H9 (cell line): ENCODE measurements around the gene PHKA2. TPM values are rescaled to one million over a fixed set of nuclear protein-coding genes. Genes with fewer than 3 reads are reported as not detected.
A peak's percentile ranks its signal among the peaks of the same experiment; 100 is the strongest.

Experiments
- DNase-seq: peaks from one replicate; pipeline ENCODE4 v3.0.0-alpha.2; 2017
- H2AFZ ChIP-seq: one replicate; pipeline ENCODE4 v1.6.1; 2013; ENCODE audit warnings: mild to moderate bottlenecking, low read length, control low read depth, moderate library complexity
- H2AK5ac ChIP-seq: 2 replicates; pipeline ENCODE4 v1.6.1; 2013; ENCODE audit warnings: low read length, control low read depth, mixed read lengths; ENCODE audit not compliant: insufficient read length
- H2BK120ac ChIP-seq: one replicate; pipeline ENCODE4 v1.6.1; 2013; ENCODE audit warnings: low read depth, mild to moderate bottlenecking, low read length, control low read depth, inconsistent platforms; ENCODE audit not compliant: poor library complexity, severe bottlenecking
- H2BK12ac ChIP-seq: 2 replicates; pipeline ENCODE4 v1.6.1; 2013; ENCODE audit warnings: low read length, control low read depth, mixed read lengths, low read depth; ENCODE audit not compliant: insufficient read length
- H2BK15ac ChIP-seq: 2 replicates; pipeline ENCODE4 v1.6.1; 2013; ENCODE audit warnings: low read depth, low read length, control low read depth
- H2BK20ac ChIP-seq: one replicate; pipeline ENCODE4 v1.6.1; 2013; ENCODE audit warnings: low read depth, mild to moderate bottlenecking, low read length, control low read depth, inconsistent platforms; ENCODE audit not compliant: poor library complexity, severe bottlenecking
- H2BK5ac ChIP-seq: 2 replicates; pipeline ENCODE4 v1.6.1; 2013; ENCODE audit warnings: low read length, control low read depth, mixed read lengths; ENCODE audit not compliant: insufficient read length
- H3K14ac ChIP-seq: 2 replicates; pipeline ENCODE4 v1.6.1; 2013; ENCODE audit warnings: low read length, control low read depth; ENCODE audit not compliant: insufficient read depth
- H3K18ac ChIP-seq: 2 replicates; pipeline ENCODE4 v1.6.1; 2013; ENCODE audit warnings: low read depth, mild to moderate bottlenecking, mixed read lengths, low read length, control low read depth; ENCODE audit not compliant: insufficient read length
- H3K23ac ChIP-seq: 2 replicates; pipeline ENCODE4 v1.6.1; 2013; ENCODE audit warnings: low read length, control low read depth, mixed read lengths, low read depth; ENCODE audit not compliant: insufficient read length
- H3K23me2 ChIP-seq: 2 replicates; pipeline ENCODE4 v1.6.1; 2013; ENCODE audit warnings: low read depth, mild to moderate bottlenecking, mixed read lengths, low read length, control low read depth; ENCODE audit not compliant: insufficient read length, poor library complexity, severe bottlenecking
- H3K27ac ChIP-seq: 2 replicates; pipeline ENCODE4 v1.5.1; 2013; ENCODE audit warnings: low read length, control low read depth, mixed read lengths, low read depth; ENCODE audit not compliant: insufficient read length
- H3K27me3 ChIP-seq: 2 replicates; pipeline ENCODE4 v1.6.1; 2013; ENCODE audit warnings: low read length, control low read depth, inconsistent platforms; ENCODE audit not compliant: insufficient read depth
- H3K4ac ChIP-seq: 2 replicates; pipeline ENCODE4 v1.6.1; 2013; ENCODE audit warnings: low read depth, mild to moderate bottlenecking, control low read depth, inconsistent platforms, low read length, moderate library complexity
- H3K4me1 ChIP-seq: 2 replicates; pipeline ENCODE4 v1.6.1; 2013; ENCODE audit warnings: low read length, control low read depth, inconsistent platforms; ENCODE audit not compliant: insufficient read depth
- H3K4me2 ChIP-seq: 2 replicates; pipeline ENCODE4 v1.6.1; 2013; ENCODE audit warnings: low read length, control low read depth, mixed read lengths; ENCODE audit not compliant: insufficient read length, insufficient read depth
- H3K56ac ChIP-seq: 2 replicates; pipeline ENCODE4 v1.6.1; 2013; ENCODE audit warnings: low read depth, mild to moderate bottlenecking, mixed read lengths, low read length, control low read depth; ENCODE audit not compliant: insufficient read length
- H3K79me1 ChIP-seq: 2 replicates; pipeline ENCODE4 v1.6.1; 2013; ENCODE audit warnings: low read depth, mild to moderate bottlenecking, moderate library complexity, low read length, control low read depth, inconsistent platforms; ENCODE audit not compliant: insufficient read depth, poor library complexity, severe bottlenecking
- H3K79me2 ChIP-seq: 2 replicates; pipeline ENCODE4 v1.6.1; 2013; ENCODE audit warnings: low read length, control low read depth, inconsistent platforms; ENCODE audit not compliant: insufficient read depth
- H3K9ac ChIP-seq: 2 replicates; pipeline ENCODE4 v1.6.1; 2013; ENCODE audit warnings: low read length, control low read depth, mixed read lengths; ENCODE audit not compliant: insufficient read length; ENCODE audit errors: extremely low read depth
- H3K9me3 ChIP-seq: one replicate; pipeline ENCODE4 v1.6.1; 2013; ENCODE audit warnings: low read depth, low read length, inconsistent platforms; ENCODE audit not compliant: control insufficient read depth
- H3T11ph ChIP-seq: one replicate; pipeline ENCODE4 v1.6.1; 2013; ENCODE audit warnings: mild to moderate bottlenecking, low read length, control low read depth, inconsistent platforms
- H4K20me1 ChIP-seq: one replicate; pipeline ENCODE4 v1.6.1; 2013; ENCODE audit not compliant: control insufficient read depth, insufficient read length, insufficient read depth
- H4K5ac ChIP-seq: 2 replicates; pipeline ENCODE4 v1.6.1; 2013; ENCODE audit warnings: low read depth, mild to moderate bottlenecking, mixed read lengths, low read length, control low read depth; ENCODE audit not compliant: insufficient read length
- H4K8ac ChIP-seq: replicated peaks from 2 replicates; pipeline ENCODE4 v1.6.1; 2013; ENCODE audit warnings: low read length, control low read depth, mixed read lengths, low read depth; ENCODE audit not compliant: insufficient read length
- H4K91ac ChIP-seq: 2 replicates; pipeline ENCODE4 v1.6.1; 2013; ENCODE audit warnings: low read depth, mild to moderate bottlenecking, moderate library complexity, mixed read lengths, low read length, control low read depth; ENCODE audit not compliant: insufficient read length
- H3K27ac Mint-ChIP-seq, 3 experiments: 2 replicates in 2 of 3; 3 replicates in 1 of 3; pipeline ENCODE4 v1.8.0; 2020 to 2021; ENCODE audit warnings: mixed read lengths in 3 of 3, mild to moderate bottlenecking in 1 of 3, moderate library complexity in 1 of 3
- H3K27me3 Mint-ChIP-seq: 2 replicates; pipeline ENCODE4 v1.8.0; 2021; ENCODE audit warnings: low read depth, mild to moderate bottlenecking, moderate library complexity, mixed read lengths
- H3K36me3 Mint-ChIP-seq, 3 experiments: 2 replicates in 2 of 3; 3 replicates in 1 of 3; pipeline ENCODE4 v1.8.0; 2020 to 2021; ENCODE audit warnings: low read depth in 3 of 3, mixed read lengths in 3 of 3; ENCODE audit not compliant: insufficient read depth in 1 of 3
- H3K4me1 Mint-ChIP-seq, 2 experiments: 2 replicates each; pipeline ENCODE4 v1.8.0; 2020; ENCODE audit warnings: mixed read lengths in 2 of 2
- H3K4me3 Mint-ChIP-seq, 2 experiments: 2 replicates in 1 of 2; 3 replicates in 1 of 2; pipeline ENCODE4 v1.8.0; 2020 to 2021; ENCODE audit warnings: mild to moderate bottlenecking in 2 of 2, mixed read lengths in 2 of 2, moderate library complexity in 1 of 2
- H3K9me3 Mint-ChIP-seq, 2 experiments: 2 replicates in 1 of 2; 3 replicates in 1 of 2; pipeline ENCODE4 v1.8.0; 2020; ENCODE audit warnings: mild to moderate bottlenecking in 2 of 2, mixed read lengths in 2 of 2, moderate library complexity in 1 of 2
- CTCF ChIP-seq: fragments of 200-600 bp; sonication (generic); conservative IDR thresholded peaks from 3 replicates; pipeline ENCODE4 v1.8.0; 2021; ENCODE audit warnings: antibody characterized with exemption, mild to moderate bottlenecking
- total RNA-seq: library from RNA; stranded (reverse); gene quantifications from 2 replicates; pipeline ENCODE4 v1.2.1, GENCODE V29; 2021

PHKA2 gene
- total RNA-seq, 1 experiment from 2014 or later: 24.2 TPM

GRCh38 chrX:18996536-18996935 is 12.6 kb upstream of the PHKA2 start:
- DNase-seq: no peak
- H4K20me1 ChIP-seq: no peaks in the 10 kb centered on the region
- H4K5ac ChIP-seq: no peak overlapping the region
- no peak for TF ChIP-seq CTCF
- H4K8ac ChIP-seq: no peak overlapping the region
- no peak overlapping the region for H3K18ac ChIP-seq
- H3K4me1 ChIP-seq: peaks cover 4% of the 10 kb centered on the region; the same call in 1 of the 2 replicates
- H2BK120ac ChIP-seq: no peak overlapping the region
- no peaks in the 10 kb centered on the region for H3K23me2 ChIP-seq
- Mint-ChIP-seq H3K9me3 (peaks cover 48 to 52% of the 10 kb centered on the region in 2 experiments), H3K4me3 (peak overlapping the region in 1 of 2 experiments; percentile 17; a peak in 1 of 5 replicates), H3K4me1 (peaks cover 15 to 25% of the 10 kb centered on the region in 2 experiments), H3K27ac (peak overlapping the region in 1 of 3 experiments; percentile 63; a peak in 2 of 7 replicates), H3K27me3 (no peaks in the 10 kb centered on the region), H3K36me3 (peaks cover 1 to 10% (median 10%) of the 10 kb centered on the region in 3 experiments; a peak in 4 of 7 replicates)
- peaks cover 7% of the 10 kb centered on the region for H3K9me3 ChIP-seq
- no peak overlapping the region for H3K4me2 ChIP-seq
- H3T11ph ChIP-seq: no peak overlapping the region
- no peak overlapping the region for H3K14ac ChIP-seq
- no peak overlapping the region for H3K4ac ChIP-seq
- H3K23ac ChIP-seq: no peak overlapping the region
- H3K56ac ChIP-seq: no peak overlapping the region
- H3K9ac ChIP-seq: no peak overlapping the region
- H4K91ac ChIP-seq: no peak overlapping the region
- no peak overlapping the region for H2AK5ac ChIP-seq
- no peak overlapping the region for H2AFZ ChIP-seq
- H2BK5ac ChIP-seq: no peak overlapping the region
- H3K27me3 ChIP-seq: no peaks in the 10 kb centered on the region
- no peaks in the 10 kb centered on the region for H3K79me2 ChIP-seq
- no peak overlapping the region for H2BK15ac ChIP-seq
- H3K27ac ChIP-seq: no peak overlapping the region
- no peak overlapping the region for H2BK20ac ChIP-seq
- H2BK12ac ChIP-seq: no peak overlapping the region
- H3K79me1 ChIP-seq: no peaks in the 10 kb centered on the region
